Liver (tissue), 9 donors: Measurements from ENCODE around the gene SPTAN1. TPM values are rescaled to one million over a fixed set of nuclear protein-coding genes. Genes with fewer than 3 reads are reported as not detected.

Source experiments
- DNase-seq: peaks from one replicate; pipeline ENCODE4 v3.0.0-alpha.2; 2017; ENCODE audit warnings: low spot score
- H3K27ac ChIP-seq, 2 donors: one replicate each; pipeline ENCODE4 v1.7.0; 2013; ENCODE audit warnings: inconsistent platforms in 2 of 2, low read length in 2 of 2, control low read depth in 1 of 2, low read depth in 1 of 2, mild to moderate bottlenecking in 1 of 2
- H3K27me3 ChIP-seq, 4 donors: one replicate each; pipeline versions ENCODE4 v1.6.1 to v1.7.0; 2013; ENCODE audit warnings: low read length in 3 of 4, inconsistent platforms in 1 of 4, mild to moderate bottlenecking in 1 of 4, moderate library complexity in 1 of 4; ENCODE audit not compliant: control insufficient read depth in 4 of 4, insufficient read depth in 4 of 4
- H3K36me3 ChIP-seq, 4 donors: one replicate each; pipeline versions ENCODE4 v1.6.1 to v1.7.0; 2013; ENCODE audit warnings: low read length in 3 of 4, mild to moderate bottlenecking in 3 of 4, low read depth in 1 of 4, moderate library complexity in 1 of 4; ENCODE audit not compliant: control insufficient read depth in 4 of 4, insufficient read depth in 3 of 4
- H3K4me1 ChIP-seq, 4 donors: one replicate each; pipeline versions ENCODE4 v1.6.1 to v1.7.0; 2013; ENCODE audit warnings: low read length in 3 of 4, mild to moderate bottlenecking in 3 of 4, moderate library complexity in 1 of 4; ENCODE audit not compliant: control insufficient read depth in 4 of 4, insufficient read depth in 4 of 4
- H3K4me3 ChIP-seq, 3 donors: one replicate each; pipeline versions ENCODE4 v1.6.1 to v1.7.0; 2013; ENCODE audit warnings: low read length in 3 of 3, control low read depth in 1 of 3, low read depth in 1 of 3, mild to moderate bottlenecking in 1 of 3
- H3K9ac ChIP-seq, 2 donors: one replicate each; pipeline ENCODE4 v1.7.0; 2013; ENCODE audit warnings: low read length in 2 of 2, mild to moderate bottlenecking in 2 of 2, moderate library complexity in 2 of 2, control low read depth in 1 of 2, low read depth in 1 of 2
- H3K9me3 ChIP-seq, 4 donors: one replicate each; pipeline versions ENCODE4 v1.6.1 to v1.7.0; 2013; ENCODE audit warnings: low read length in 3 of 4; ENCODE audit not compliant: control insufficient read depth in 4 of 4
- ATF3 ChIP-seq: IDR thresholded peaks from 2 replicates; pipeline ENCODE4 v1.6.1; 2016; ENCODE audit warnings: antibody characterized with exemption
- CTCF ChIP-seq: fragments of 150-350 bp; IDR thresholded peaks from 2 replicates; pipeline ENCODE4 v1.5.1; 2017; ENCODE audit warnings: improper control_type of control experiment, low read depth, low read length; ENCODE audit not compliant: missing input control
- EGR1 ChIP-seq, 2 donors: IDR thresholded peaks; 2 replicates each; pipeline ENCODE4 v1.6.1; 2016 to 2018; ENCODE audit warnings: antibody characterized with exemption in 2 of 2, low read depth in 2 of 2
- FOXA1 ChIP-seq: IDR thresholded peaks from 2 replicates; pipeline ENCODE4 v1.6.1; 2016; ENCODE audit warnings: antibody characterized with exemption
- FOXA2 ChIP-seq: IDR thresholded peaks from 2 replicates; pipeline ENCODE4 v1.6.1; 2016; ENCODE audit warnings: antibody characterized with exemption
- HNF4A ChIP-seq, 2 donors: conservative IDR thresholded peaks; 2 replicates each; pipeline ENCODE4 v1.6.1; 2016; ENCODE audit warnings: antibody characterized with exemption in 2 of 2, mild to moderate bottlenecking in 2 of 2
- HNF4G ChIP-seq: IDR thresholded peaks from 2 replicates; pipeline ENCODE4 v1.6.1; 2016; ENCODE audit warnings: antibody characterized with exemption
- JUND ChIP-seq, 2 donors: IDR thresholded peaks; 2 replicates each; pipeline ENCODE4 v1.6.1; 2016; ENCODE audit warnings: antibody characterized with exemption in 2 of 2
- MAX ChIP-seq: IDR thresholded peaks from 2 replicates; pipeline ENCODE4 v1.6.1; 2016; ENCODE audit warnings: antibody characterized with exemption
- RAD21 ChIP-seq, 2 donors: IDR thresholded peaks; 2 replicates each; pipeline ENCODE4 v1.6.1; 2016; ENCODE audit warnings: antibody characterized with exemption in 2 of 2, mild to moderate bottlenecking in 2 of 2
- REST ChIP-seq: IDR thresholded peaks from 2 replicates; pipeline ENCODE4 v1.6.1; 2016; ENCODE audit warnings: antibody characterized with exemption, mild to moderate bottlenecking
- RXRA ChIP-seq, 2 donors: IDR thresholded peaks; 2 replicates each; pipeline ENCODE4 v1.6.1; 2017 to 2018; ENCODE audit warnings: antibody characterized with exemption in 2 of 2, mild to moderate bottlenecking in 1 of 2
- SP1 ChIP-seq: IDR thresholded peaks from 2 replicates; pipeline ENCODE4 v1.6.1; 2018; ENCODE audit warnings: antibody characterized with exemption, mild to moderate bottlenecking
- TAF1 ChIP-seq: conservative IDR thresholded peaks from 2 replicates; pipeline ENCODE4 v1.6.1; 2016; ENCODE audit warnings: antibody characterized with exemption, mild to moderate bottlenecking
- YY1 ChIP-seq: IDR thresholded peaks from 2 replicates; pipeline ENCODE4 v1.6.1; 2016; ENCODE audit warnings: antibody characterized with exemption, mild to moderate bottlenecking
- ZBTB33 ChIP-seq: IDR thresholded peaks from 2 replicates; pipeline ENCODE4 v1.6.1; 2016; ENCODE audit warnings: antibody characterized with exemption
- WGBS: extraction: QIAGEN DNeasy Blood & Tissue Kit; methylation state at CpG from one replicate; pipeline ENCODE4 v1.1.7; 2013; 5-methylcytosine and 5-hydroxymethylcytosine counted together
- polyA plus RNA-seq, 2 donors: library from polyadenylated mRNA; stranded (reverse) in 1 of 2; unstranded in 1 of 2; fragments of 200-250 nt in 1 of 2; fragments of >200 nt in 1 of 2; fragmentation: Nextera tagmentation in 1 of 2; extraction: Ambion mirVana in 1 of 2; gene quantifications; one replicate each; pipeline versions ENCODE4 v1.2.1 to v1.2.3, GENCODE V29; 2013 to 2015
- total RNA-seq, 2 donors: library from RNA; depleted of rRNA; stranded (reverse); fragments of >200 nt; gene quantifications; one replicate each; pipeline ENCODE4 v1.2.3, GENCODE V29; 2014
- donor health status: healthy.
- donor health status: healthy.
- donor health status: healthy.
- donor health status: healthy.
- donor health status: healthy.

Gene SPTAN1
- total and polyA plus RNA-seq, 4 donors, result 31.3 to 86.5 (median 60.4) TPM

GRCh38 chr9:128550226-128550625 lies 2.2 kb upstream of the SPTAN1 start:
- H3K9me3 ChIP-seq, result no peaks in the 10 kb centered on the region
- no peak overlapping the region for H3K9ac ChIP-seq
- WGBS, result 85% methylated on average over 2 of the region's 2 CpGs
- H3K36me3 ChIP-seq, result no peaks in the 10 kb centered on the region
- no peak overlapping the region for H3K27ac ChIP-seq
- TF ChIP-seq FOXA1, result no peak
- no peak for TF ChIP-seq RXRA (IDR thresholded peaks at IDR 0.05)
- no peak for TF ChIP-seq CTCF
- TF ChIP-seq TAF1, result no peak
- no peak for TF ChIP-seq EGR1 (IDR thresholded peaks at IDR 0.05; ENCODE audit: low read depth in 2 of 2)
- TF ChIP-seq REST, result no peak
- no peak for TF ChIP-seq ATF3
- no peak for TF ChIP-seq MAX
- TF ChIP-seq JUND (IDR thresholded peaks at IDR 0.05), result no peak
- TF ChIP-seq RAD21 (IDR thresholded peaks at IDR 0.05), result no peak
- TF ChIP-seq ZBTB33, result no peak
- no peak for TF ChIP-seq HNF4G
- no peak overlapping the region for H3K4me3 ChIP-seq
- DNase-seq, result no peak
- H3K27me3 ChIP-seq, result no peaks in the 10 kb centered on the region
- H3K4me1 ChIP-seq, result peaks cover 9 to 26% (median 24%) of the 10 kb centered on the region in 4 donors

GRCh38 chr9:128550770-128551656 lies 1.4 kb upstream of the SPTAN1 start:
- no peak for DNase-seq
- no peak overlapping the region for H3K4me3 ChIP-seq
- H3K27me3 ChIP-seq, result no peaks in the 10 kb centered on the region
- TF ChIP-seq TAF1, result no peak
- no peak for TF ChIP-seq JUND (IDR thresholded peaks at IDR 0.05)
- TF ChIP-seq RXRA (IDR thresholded peaks at IDR 0.05), result no peak
- TF ChIP-seq RAD21 (IDR thresholded peaks at IDR 0.05), result no peak
- no peak for TF ChIP-seq CTCF
- TF ChIP-seq YY1, result no peak
- no peak for TF ChIP-seq SP1
- no peak for TF ChIP-seq EGR1 (IDR thresholded peaks at IDR 0.05; ENCODE audit: low read depth in 2 of 2)
- no peak for TF ChIP-seq HNF4G
- no peak for TF ChIP-seq FOXA2
- no peak for TF ChIP-seq HNF4A (conservative IDR thresholded peaks at IDR 0.05)
- no peak for TF ChIP-seq REST
- TF ChIP-seq FOXA1, result no peak

More at GRCh38 chr9:128550770-128551656, 1.4 kb upstream of the SPTAN1 start:
- Histone ChIP-seq H3K36me3 (no peaks in the 10 kb centered on the region), H3K9me3 (no peaks in the 10 kb centered on the region), H3K9ac (peak overlapping the region in 1 of 2 donors; percentile 76), H3K27ac (peak overlapping the region; percentile 74 to 88), H3K4me1 (peaks cover 9 to 34% (median 31%) of the 10 kb centered on the region in 4 donors)
- WGBS, result 64% methylated on average over 11 of the region's 11 CpGs
